Ovary (tissue), 3 donors: Measurements from ENCODE around the gene MEG3.

Source experiments
- CTCF ChIP-seq, 3 donors: fragments of 450-650 bp in 2 of 3; fragments of 200-600 bp in 1 of 3; IDR thresholded peaks; one replicate each; pipeline versions ENCODE4 v1.5.1 to v1.8.0; 2016 to 2022; ENCODE audit warnings: antibody characterized with exemption in 3 of 3, mild to moderate bottlenecking in 1 of 3
- POLR2A ChIP-seq: fragments of 450-650 bp; IDR thresholded peaks from one replicate; pipeline ENCODE4 v1.6.1; 2017; ENCODE audit warnings: antibody characterized with exemption, mild to moderate bottlenecking, moderate library complexity
- donor health status: DM: no; HTN: no; CAD: no.

- TF ChIP-seq CTCF (IDR thresholded peaks at IDR 0.05) (no peak), POLR2A (no peak)
These were observed 18.1 kb downstream of the MEG3 start for GRCh38 chr14:100844082-100844408.
